ENCODE data around the gene PLB1. TPM values are rescaled to one million over a fixed set of nuclear protein-coding genes. Genes with fewer than 3 reads are reported as not detected.

Gene PLB1
- total RNA-seq, 1 donor from 2014 or later, result 0.64 TPM

DNA sequence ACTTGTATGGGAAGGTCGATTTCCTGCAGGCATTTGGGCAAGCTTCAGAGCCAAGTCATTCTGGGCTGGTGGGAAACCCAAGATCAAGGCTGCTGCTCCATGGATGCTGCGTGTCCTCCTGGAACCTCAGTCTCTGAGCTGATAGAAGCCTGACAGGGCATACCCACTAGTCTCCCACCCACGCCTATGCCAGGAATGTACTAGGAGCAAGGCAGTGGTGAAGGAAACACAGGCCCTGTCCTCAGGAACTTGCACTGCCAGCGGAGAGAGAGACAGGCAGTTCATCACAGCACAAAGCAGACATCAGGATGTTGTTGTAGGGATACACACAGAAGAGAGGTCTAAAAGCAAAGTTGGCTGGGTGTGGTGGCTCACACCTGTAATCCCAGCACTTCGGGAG, 84.2 kb downstream of the PLB1 start:
- TF ChIP-seq, protein P1, sequence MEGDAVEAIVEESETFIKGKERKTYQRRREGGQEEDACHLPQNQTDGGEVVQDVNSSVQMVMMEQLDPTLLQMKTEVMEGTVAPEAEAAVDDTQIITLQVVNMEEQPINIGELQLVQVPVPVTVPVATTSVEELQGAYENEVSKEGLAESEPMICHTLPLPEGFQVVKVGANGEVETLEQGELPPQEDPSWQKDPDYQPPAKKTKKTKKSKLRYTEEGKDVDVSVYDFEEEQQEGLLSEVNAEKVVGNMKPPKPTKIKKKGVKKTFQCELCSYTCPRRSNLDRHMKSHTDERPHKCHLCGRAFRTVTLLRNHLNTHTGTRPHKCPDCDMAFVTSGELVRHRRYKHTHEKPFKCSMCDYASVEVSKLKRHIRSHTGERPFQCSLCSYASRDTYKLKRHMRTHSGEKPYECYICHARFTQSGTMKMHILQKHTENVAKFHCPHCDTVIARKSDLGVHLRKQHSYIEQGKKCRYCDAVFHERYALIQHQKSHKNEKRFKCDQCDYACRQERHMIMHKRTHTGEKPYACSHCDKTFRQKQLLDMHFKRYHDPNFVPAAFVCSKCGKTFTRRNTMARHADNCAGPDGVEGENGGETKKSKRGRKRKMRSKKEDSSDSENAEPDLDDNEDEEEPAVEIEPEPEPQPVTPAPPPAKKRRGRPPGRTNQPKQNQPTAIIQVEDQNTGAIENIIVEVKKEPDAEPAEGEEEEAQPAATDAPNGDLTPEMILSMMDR (IDR thresholded peaks at IDR 0.05), result no peak
- no peaks in the 10 kb centered on the region for H3K27me3 Mint-ChIP-seq (ENCODE audit: unreplicated experiment)
- no peak for DNase-seq (ENCODE audit: extremely low spot score, unreplicated experiment)
- no peak overlapping the region for H3K27ac Mint-ChIP-seq (ENCODE audit: unreplicated experiment)
- H3K9me3 Mint-ChIP-seq (ENCODE audit: unreplicated experiment), result no peaks in the 10 kb centered on the region
- H3K4me3 Mint-ChIP-seq (ENCODE audit: unreplicated experiment), result no peak overlapping the region
- H3K36me3 Mint-ChIP-seq (ENCODE audit: unreplicated experiment), result no peaks in the 10 kb centered on the region
- H3K4me1 Mint-ChIP-seq (ENCODE audit: unreplicated experiment), result peaks cover 27% of the 10 kb centered on the region

DNA sequence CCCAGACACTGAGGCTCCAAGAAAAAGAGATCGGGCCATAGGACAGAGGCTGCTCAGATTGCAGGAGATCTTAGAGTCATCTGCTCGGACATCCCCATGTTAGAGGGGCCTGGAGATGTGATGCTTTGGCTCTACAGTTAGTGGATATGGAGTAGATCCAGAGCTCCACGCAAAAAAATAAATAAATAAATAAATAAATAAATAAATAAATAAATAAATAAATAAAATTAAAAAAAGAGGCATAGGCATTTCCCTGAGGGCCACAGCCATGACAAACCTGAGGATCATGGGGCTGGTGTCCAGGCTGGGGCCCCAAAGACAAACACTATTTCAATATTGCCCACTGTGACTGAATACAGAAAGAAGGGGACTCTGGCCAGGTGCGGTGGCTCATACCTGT, 85.5 kb downstream of the PLB1 start:
- Mint-ChIP-seq H3K4me3 (ENCODE audit: unreplicated experiment) (no peak overlapping the region), H3K27ac (ENCODE audit: unreplicated experiment) (no peak overlapping the region), H3K27me3 (ENCODE audit: unreplicated experiment) (no peaks in the 10 kb centered on the region), H3K36me3 (ENCODE audit: unreplicated experiment) (no peaks in the 10 kb centered on the region), H3K4me1 (ENCODE audit: unreplicated experiment) (peaks cover 33% of the 10 kb centered on the region), H3K9me3 (ENCODE audit: unreplicated experiment) (no peaks in the 10 kb centered on the region)
- DNase-seq (ENCODE audit: extremely low spot score, unreplicated experiment), result no peak
- TF ChIP-seq, protein P1 (IDR thresholded peaks at IDR 0.05), result no peak

DNA sequence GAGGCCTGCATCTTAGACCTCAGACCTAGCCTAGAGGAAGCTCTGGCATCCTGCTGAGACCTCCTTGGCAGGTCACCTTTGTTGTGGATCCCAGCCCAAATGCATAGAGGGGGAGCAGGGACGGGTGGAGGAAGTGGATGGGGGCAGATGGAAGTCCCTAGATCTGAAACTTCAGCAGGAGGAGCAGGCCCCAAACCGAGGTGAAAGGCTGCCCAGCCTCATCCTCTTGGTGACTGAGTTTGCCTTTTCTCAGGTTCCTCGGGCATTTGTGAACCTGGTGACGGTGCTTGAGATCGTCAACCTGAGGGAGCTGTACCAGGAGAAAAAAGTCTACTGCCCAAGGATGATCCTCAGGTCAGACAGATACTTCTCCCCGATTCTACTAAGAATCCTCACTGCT, 86.3 kb downstream of the PLB1 start:
- H3K9me3 Mint-ChIP-seq (ENCODE audit: unreplicated experiment), result no peaks in the 10 kb centered on the region
- H3K36me3 Mint-ChIP-seq (ENCODE audit: unreplicated experiment), result no peaks in the 10 kb centered on the region
- DNase-seq (ENCODE audit: extremely low spot score, unreplicated experiment), result no peak
- no peak overlapping the region for H3K27ac Mint-ChIP-seq (ENCODE audit: unreplicated experiment)
- H3K4me3 Mint-ChIP-seq (ENCODE audit: unreplicated experiment), result no peak overlapping the region
- H3K27me3 Mint-ChIP-seq (ENCODE audit: unreplicated experiment), result no peaks in the 10 kb centered on the region
- H3K4me1 Mint-ChIP-seq (ENCODE audit: unreplicated experiment), result peaks cover 33% of the 10 kb centered on the region
- TF ChIP-seq, protein P1 (IDR thresholded peaks at IDR 0.05), result no peak

DNA sequence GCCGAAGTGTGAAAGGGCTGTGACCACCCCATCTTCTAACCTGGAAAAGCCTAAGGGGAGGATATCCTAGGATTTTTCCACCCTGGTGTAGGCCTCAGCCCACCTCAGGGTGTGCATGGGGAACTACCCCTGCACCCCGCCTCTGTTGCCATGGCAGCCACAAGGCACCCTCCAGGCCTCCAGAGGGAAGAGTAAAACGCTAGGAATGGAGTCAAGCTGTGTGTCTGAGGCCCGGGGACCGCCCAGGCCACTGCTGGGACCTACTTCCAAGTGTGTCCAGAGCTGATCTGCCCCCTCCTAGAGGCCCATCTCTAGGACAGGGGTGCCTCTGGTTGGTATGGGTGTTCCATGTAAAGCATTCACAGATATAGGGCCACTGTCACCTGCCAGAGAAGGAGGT, 86.7 kb downstream of the PLB1 start:
- no peak overlapping the region for H3K4me3 Mint-ChIP-seq (ENCODE audit: unreplicated experiment)
- TF ChIP-seq, protein P1 (IDR thresholded peaks at IDR 0.05), result no peak
- H3K9me3 Mint-ChIP-seq (ENCODE audit: unreplicated experiment), result no peaks in the 10 kb centered on the region
- no peaks in the 10 kb centered on the region for H3K27me3 Mint-ChIP-seq (ENCODE audit: unreplicated experiment)
- no peak for DNase-seq (ENCODE audit: extremely low spot score, unreplicated experiment)
- H3K27ac Mint-ChIP-seq (ENCODE audit: unreplicated experiment), result peak overlapping the region; percentile 96
- H3K4me1 Mint-ChIP-seq (ENCODE audit: unreplicated experiment), result peaks cover 33% of the 10 kb centered on the region
- H3K36me3 Mint-ChIP-seq (ENCODE audit: unreplicated experiment), result no peaks in the 10 kb centered on the region

DNA sequence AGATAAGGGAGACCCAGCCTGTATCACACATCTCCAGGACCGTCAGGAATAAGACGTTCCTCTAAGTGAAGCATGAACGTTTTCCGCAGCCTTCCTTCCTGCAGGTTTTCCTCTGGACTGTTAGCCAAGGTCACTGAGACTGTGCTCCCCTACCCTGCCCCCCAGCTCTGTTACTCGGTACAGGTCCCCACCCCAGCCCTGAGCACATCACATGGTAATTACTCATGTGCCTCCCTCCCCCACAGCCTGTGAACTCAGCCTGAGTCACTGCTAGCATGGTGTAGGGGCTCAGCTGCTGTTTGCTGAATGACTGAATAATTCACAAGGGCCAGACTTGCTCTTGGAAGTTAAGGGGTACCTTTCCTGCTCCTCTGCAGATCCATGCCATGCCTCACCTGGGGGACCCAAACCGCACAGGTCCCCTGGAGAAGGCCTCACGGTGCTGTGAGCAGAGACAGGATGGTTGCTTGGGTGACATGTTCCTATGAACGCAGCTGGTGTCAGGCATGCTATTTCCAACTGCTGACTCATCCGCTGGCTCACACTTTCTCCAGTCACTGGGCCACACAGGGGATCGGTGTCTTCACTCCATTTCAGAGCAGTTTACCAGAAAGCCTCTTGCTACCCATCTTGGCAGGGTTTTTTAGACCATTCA, 88.2 kb downstream of the PLB1 start:
- TF ChIP-seq, protein P1 (IDR thresholded peaks at IDR 0.05), result no peak
- no peaks in the 10 kb centered on the region for H3K27me3 Mint-ChIP-seq (ENCODE audit: unreplicated experiment)
- DNase-seq (ENCODE audit: extremely low spot score, unreplicated experiment), result no peak
- H3K4me1 Mint-ChIP-seq (ENCODE audit: unreplicated experiment), result peaks cover 41% of the 10 kb centered on the region
- H3K27ac Mint-ChIP-seq (ENCODE audit: unreplicated experiment), result peak overlapping the region; percentile 96
- no peaks in the 10 kb centered on the region for H3K9me3 Mint-ChIP-seq (ENCODE audit: unreplicated experiment)
- H3K4me3 Mint-ChIP-seq (ENCODE audit: unreplicated experiment), result no peak overlapping the region
- H3K36me3 Mint-ChIP-seq (ENCODE audit: unreplicated experiment), result no peaks in the 10 kb centered on the region

All from osteocyte (in vitro differentiated cells).